ENCODE data around the gene DACH1. TPM values are rescaled to one million over a fixed set of nuclear protein-coding genes. Genes with fewer than 3 reads are reported as not detected.
A peak's percentile ranks its signal among the peaks of the same experiment; 100 is the strongest.

The DACH1 gene
- total and polyA plus RNA-seq, 2 donors (not counting 3 experiments of a cell fraction or from before 2014, with no cell fraction given), result 8.6 to 28.3 TPM

- Histone ChIP-seq H3K4me3 (replicated peaks in 1 of 3; ENCODE audit: insufficient read depth in 1 of 3, low read depth in 1 of 3, low read length in 3 of 3) (no peak overlapping the region), H3K9me3 (replicated peaks; ENCODE audit: control insufficient read depth, insufficient read depth, low read length) (no peaks in the 10 kb centered on the region), H3K9ac (replicated peaks; ENCODE audit: extremely low read depth, insufficient read depth, low read length) (no peak overlapping the region), H3K4me1 (ENCODE audit: control insufficient read depth, extremely low read depth, insufficient read depth, low read length) (no peaks in the 10 kb centered on the region), H4K20me1 (replicated peaks; ENCODE audit: control insufficient read depth, extremely low read depth, insufficient read depth, low read length) (no peaks in the 10 kb centered on the region), H3K79me2 (ENCODE audit: control insufficient read depth, insufficient read depth, low read length) (no peaks in the 10 kb centered on the region), H2AFZ (ENCODE audit: low read depth, low read length) (no peak overlapping the region), H3K4me2 (ENCODE audit: insufficient read depth, low read length) (no peak overlapping the region), H3K36me3 (ENCODE audit: control insufficient read depth in 2 of 2, extremely low read depth in 1 of 2, insufficient read depth in 2 of 2, low read length in 2 of 2) (no peaks in the 10 kb centered on the region), H3K9me1 (replicated peaks; ENCODE audit: control insufficient read depth, extremely low read depth, insufficient read depth, low read length) (no peaks in the 10 kb centered on the region), H3K27me3 (ENCODE audit: control insufficient read depth in 2 of 2, insufficient read depth in 2 of 2, low read length in 2 of 2) (no peaks in the 10 kb centered on the region), H3K27ac (ENCODE audit: insufficient read depth, low read depth, low read length) (no peak overlapping the region)
- FAIRE-seq (no peak), DNase-seq (ENCODE audit: low read depth, low spot score) (no peak)
- POLR2A ChIA-PET, result no interaction called here
- dilution Hi-C loops (cut with MboI; ENCODE audit: extremely low pct_ligation_motif_present, low sequenced_read_pairs) (no loop called here), intact Hi-C loops (cut with micrococcal nuclease) (no loop called here)
- BruUV-seq (replicated peaks), result no TSS peak
- TF ChIP-seq GATA2 (IDR thresholded peaks at IDR 0.05; ENCODE audit: insufficient read depth, insufficient read length, low read depth, low read length) (peak; percentile 44), POLR2A (IDR thresholded peaks at IDR 0.05; ENCODE audit: low read depth, low read length) (no peak)
- CTCF ChIA-PET, result interaction anchor here (0.9 kb wide), 1 partner anchor 12 kb away, joined by 3 read pairs; no protein-coding TSS in a partner anchor
These were observed 342.8 kb downstream of the DACH1 start for GRCh38 chr13:71524245-71524612.

GRCh38 chr13:71522941-71523526 is 344.0 kb downstream of the DACH1 start:
- no peaks in the 10 kb centered on the region for H3K4me1 ChIP-seq (ENCODE audit: control insufficient read depth, extremely low read depth, insufficient read depth, low read length)
- H3K27ac ChIP-seq (ENCODE audit: insufficient read depth, low read depth, low read length), result no peak overlapping the region
- no peak overlapping the region for H3K4me3 ChIP-seq (replicated peaks in 1 of 3; ENCODE audit: insufficient read depth in 1 of 3, low read depth in 1 of 3, low read length in 3 of 3)
- no peaks in the 10 kb centered on the region for H3K79me2 ChIP-seq (ENCODE audit: control insufficient read depth, insufficient read depth, low read length)
- TF ChIP-seq MAX (IDR thresholded peaks at IDR 0.05; ENCODE audit: insufficient read depth, insufficient read length) (no peak), JUN (IDR thresholded peaks at IDR 0.05; ENCODE audit: borderline replicate concordance, insufficient read depth, insufficient read length, low read depth) (no peak), FOS (IDR thresholded peaks at IDR 0.05; ENCODE audit: borderline replicate concordance, insufficient read depth, low read length) (no peak), CTCF (IDR thresholded peaks at IDR 0.05; ENCODE audit: extremely low read depth in 1 of 2, insufficient read depth in 1 of 2, low read depth in 1 of 2, low read length in 2 of 2) (no peak), GATA2 (IDR thresholded peaks at IDR 0.05; ENCODE audit: insufficient read depth, insufficient read length, low read depth, low read length) (no peak), EZH2 (IDR thresholded peaks at IDR 0.05; ENCODE audit: borderline replicate concordance, low read depth, low read length, severe bottlenecking) (no peak), POLR2AphosphoS5 (IDR thresholded peaks at IDR 0.05; ENCODE audit: insufficient read depth, low read depth, low read length) (no peak), MYC (IDR thresholded peaks at IDR 0.05; ENCODE audit: low read depth, low read length) (no peak), POLR2A (IDR thresholded peaks at IDR 0.05; ENCODE audit: low read depth, low read length) (no peak)
- H4K20me1 ChIP-seq (replicated peaks; ENCODE audit: control insufficient read depth, extremely low read depth, insufficient read depth, low read length), result no peaks in the 10 kb centered on the region
- no peaks in the 10 kb centered on the region for H3K36me3 ChIP-seq (ENCODE audit: control insufficient read depth in 2 of 2, extremely low read depth in 1 of 2, insufficient read depth in 2 of 2, low read length in 2 of 2)
- ChIA-PET CTCF (no interaction called here), POLR2A (no interaction called here)
- FAIRE-seq (no peak), DNase-seq (ENCODE audit: low read depth, low spot score) (no peak)
- H3K9me1 ChIP-seq (replicated peaks; ENCODE audit: control insufficient read depth, extremely low read depth, insufficient read depth, low read length), result no peaks in the 10 kb centered on the region
- BruUV-seq (replicated peaks), result no TSS peak
- intact Hi-C loops (cut with micrococcal nuclease) (no loop called here), dilution Hi-C loops (cut with MboI; ENCODE audit: extremely low pct_ligation_motif_present, low sequenced_read_pairs) (no loop called here)
- H3K9me3 ChIP-seq (replicated peaks; ENCODE audit: control insufficient read depth, insufficient read depth, low read length), result no peaks in the 10 kb centered on the region
- H3K4me2 ChIP-seq (ENCODE audit: insufficient read depth, low read length), result no peak overlapping the region
- H3K9ac ChIP-seq (replicated peaks; ENCODE audit: extremely low read depth, insufficient read depth, low read length), result no peak overlapping the region
- H2AFZ ChIP-seq (ENCODE audit: low read depth, low read length), result no peak overlapping the region
- no peaks in the 10 kb centered on the region for H3K27me3 ChIP-seq (ENCODE audit: control insufficient read depth in 2 of 2, insufficient read depth in 2 of 2, low read length in 2 of 2)

Measured in endothelial cell of umbilical vein (primary cell).